Measurements from ENCODE around the gene FHL2.

DNA sequence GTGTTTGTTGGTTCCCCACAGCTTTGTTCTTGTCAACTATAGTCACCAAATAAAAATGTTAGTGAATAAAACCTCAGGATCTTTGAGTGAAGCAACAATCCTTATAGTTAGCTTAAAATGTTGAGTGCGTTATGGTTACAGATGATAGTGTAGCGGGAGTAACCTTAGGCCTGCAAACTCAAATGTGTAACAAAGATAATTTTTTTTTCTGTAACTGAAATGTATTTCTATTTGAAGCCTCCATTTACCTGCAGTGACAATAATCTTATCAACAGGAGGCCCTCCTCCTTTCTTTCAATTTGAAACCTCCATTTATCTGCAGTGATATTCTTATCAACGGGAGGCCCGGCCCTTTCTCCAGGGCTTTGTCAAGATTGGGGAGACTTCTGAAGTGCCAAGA, 64.6 kb downstream of the FHL2 start:
- TF ChIP-seq CTCF (conservative IDR thresholded peaks at IDR 0.05 in 1 of 2, IDR thresholded peaks at IDR 0.05 in 1 of 2; ENCODE audit: extremely low read depth in 1 of 2, insufficient read depth in 1 of 2, low read depth in 1 of 2, low read length in 2 of 2) (no peak), EZH2 (IDR thresholded peaks at IDR 0.05; ENCODE audit: borderline replicate concordance, low read length) (no peak)
